Upper lobe of left lung (tissue), 4 donors: ENCODE data around the gene TRIM50.
"Not testable (repeated sequence)": the region's sequence is repeated elsewhere in the genome, so short reads cannot be mapped to it uniquely, and the experiment has no call there.

Source experiments
- POLR2AphosphoS5 ChIP-seq, 2 donors: sonication (generic); formaldehyde crosslinking; IDR thresholded peaks; one replicate each; pipeline ENCODE4 v1.5.1; 2017; ENCODE audit warnings: antibody characterized with exemption in 2 of 2
- TF ChIP-seq, protein P1 (sequence below), 6 experiments: fragments of 450-650 bp in 4 of 6; fragments of 200-600 bp in 2 of 6; sonication (generic) in 2 of 6; IDR thresholded peaks; one replicate each; pipeline ENCODE4 v1.5.1; 2016 to 2019; ENCODE audit warnings: antibody characterized with exemption in 6 of 6

DNA sequence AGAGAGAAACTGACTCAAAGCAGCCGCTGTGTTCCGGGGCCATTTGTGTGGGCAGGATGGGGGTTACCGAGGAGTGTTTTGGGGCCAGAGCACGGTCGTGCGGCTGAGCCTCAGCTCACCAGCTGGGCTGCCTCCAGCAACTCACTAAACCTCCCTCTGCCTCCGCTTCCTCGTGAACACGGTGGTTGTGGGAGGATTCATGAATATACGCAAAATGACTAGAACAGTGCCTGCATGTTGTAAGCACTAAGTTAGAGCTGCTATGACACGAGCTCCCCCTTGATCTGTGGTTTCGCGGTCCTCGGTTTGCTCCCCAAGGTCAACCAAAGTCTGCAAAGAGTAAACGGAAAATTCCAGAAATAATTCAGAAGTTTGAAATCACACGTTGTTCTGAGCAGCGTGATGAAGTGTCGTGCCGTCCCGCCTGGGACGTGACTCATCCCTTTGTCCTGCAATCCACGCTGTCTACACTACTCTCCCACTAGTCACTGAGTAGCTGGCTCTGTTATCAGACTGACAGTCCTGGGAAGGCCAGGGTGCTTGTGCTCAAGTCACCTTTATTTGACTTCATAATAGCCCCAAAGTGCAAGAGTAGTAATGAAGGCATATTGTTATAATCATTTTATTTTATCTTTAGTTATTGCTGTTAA lies 61.0 kb downstream of the TRIM50 start:
- TF ChIP-seq POLR2AphosphoS5 (IDR thresholded peaks at IDR 0.05): not testable (repeated sequence)
- TF ChIP-seq, protein P1, sequence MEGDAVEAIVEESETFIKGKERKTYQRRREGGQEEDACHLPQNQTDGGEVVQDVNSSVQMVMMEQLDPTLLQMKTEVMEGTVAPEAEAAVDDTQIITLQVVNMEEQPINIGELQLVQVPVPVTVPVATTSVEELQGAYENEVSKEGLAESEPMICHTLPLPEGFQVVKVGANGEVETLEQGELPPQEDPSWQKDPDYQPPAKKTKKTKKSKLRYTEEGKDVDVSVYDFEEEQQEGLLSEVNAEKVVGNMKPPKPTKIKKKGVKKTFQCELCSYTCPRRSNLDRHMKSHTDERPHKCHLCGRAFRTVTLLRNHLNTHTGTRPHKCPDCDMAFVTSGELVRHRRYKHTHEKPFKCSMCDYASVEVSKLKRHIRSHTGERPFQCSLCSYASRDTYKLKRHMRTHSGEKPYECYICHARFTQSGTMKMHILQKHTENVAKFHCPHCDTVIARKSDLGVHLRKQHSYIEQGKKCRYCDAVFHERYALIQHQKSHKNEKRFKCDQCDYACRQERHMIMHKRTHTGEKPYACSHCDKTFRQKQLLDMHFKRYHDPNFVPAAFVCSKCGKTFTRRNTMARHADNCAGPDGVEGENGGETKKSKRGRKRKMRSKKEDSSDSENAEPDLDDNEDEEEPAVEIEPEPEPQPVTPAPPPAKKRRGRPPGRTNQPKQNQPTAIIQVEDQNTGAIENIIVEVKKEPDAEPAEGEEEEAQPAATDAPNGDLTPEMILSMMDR (IDR thresholded peaks at IDR 0.05): not testable (repeated sequence)
